ENCODE data around the gene UCHL1. TPM values are rescaled to one million over a fixed set of nuclear protein-coding genes. Genes with fewer than 3 reads are reported as not detected.

Gene UCHL1
- polyA plus RNA-seq, 1 experiment = 1,743 TPM

DNA sequence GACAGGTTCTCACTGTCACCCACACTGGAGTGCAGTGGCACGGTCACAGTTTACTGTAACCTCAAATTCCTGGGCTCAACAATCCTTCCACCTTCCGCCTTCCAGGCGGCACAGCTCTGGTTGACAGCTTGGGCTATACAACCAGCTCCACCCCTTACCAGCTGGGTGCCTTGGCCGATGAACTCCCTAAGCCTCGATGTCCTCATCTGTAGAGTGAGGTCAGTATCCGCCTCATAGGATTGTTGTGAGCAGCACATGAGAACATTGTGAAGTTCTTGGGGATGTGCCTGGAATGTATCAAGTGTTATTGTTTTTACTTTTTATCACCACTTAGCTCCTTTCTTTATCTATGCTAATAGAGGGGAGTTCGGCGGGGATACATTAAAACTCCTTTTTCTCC lies 23.3 kb downstream of the UCHL1 start:
- Histone ChIP-seq H3K27me3 (ENCODE audit: control insufficient read depth, insufficient read depth, low read length) (no peaks in the 10 kb centered on the region), H3K4me3 (ENCODE audit: low read depth, low read length) (no peak overlapping the region), H3K36me3 (ENCODE audit: control insufficient read depth, insufficient read depth, low read length) (no peaks in the 10 kb centered on the region)
- TF ChIP-seq, protein P1, sequence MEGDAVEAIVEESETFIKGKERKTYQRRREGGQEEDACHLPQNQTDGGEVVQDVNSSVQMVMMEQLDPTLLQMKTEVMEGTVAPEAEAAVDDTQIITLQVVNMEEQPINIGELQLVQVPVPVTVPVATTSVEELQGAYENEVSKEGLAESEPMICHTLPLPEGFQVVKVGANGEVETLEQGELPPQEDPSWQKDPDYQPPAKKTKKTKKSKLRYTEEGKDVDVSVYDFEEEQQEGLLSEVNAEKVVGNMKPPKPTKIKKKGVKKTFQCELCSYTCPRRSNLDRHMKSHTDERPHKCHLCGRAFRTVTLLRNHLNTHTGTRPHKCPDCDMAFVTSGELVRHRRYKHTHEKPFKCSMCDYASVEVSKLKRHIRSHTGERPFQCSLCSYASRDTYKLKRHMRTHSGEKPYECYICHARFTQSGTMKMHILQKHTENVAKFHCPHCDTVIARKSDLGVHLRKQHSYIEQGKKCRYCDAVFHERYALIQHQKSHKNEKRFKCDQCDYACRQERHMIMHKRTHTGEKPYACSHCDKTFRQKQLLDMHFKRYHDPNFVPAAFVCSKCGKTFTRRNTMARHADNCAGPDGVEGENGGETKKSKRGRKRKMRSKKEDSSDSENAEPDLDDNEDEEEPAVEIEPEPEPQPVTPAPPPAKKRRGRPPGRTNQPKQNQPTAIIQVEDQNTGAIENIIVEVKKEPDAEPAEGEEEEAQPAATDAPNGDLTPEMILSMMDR (IDR thresholded peaks at IDR 0.05; ENCODE audit: insufficient read depth, low read depth, low read length) = no peak
- DNase-seq (ENCODE audit: low read depth) = no peak
- ChIA-PET CTCF (interaction anchor here (0.7 to 4.7 kb wide), 17 partner anchors 18 to 608 kb away, joined by 3 to 94 read pairs (median 6); no protein-coding TSS in a partner anchor), POLR2A (interaction anchor here (0.6 kb wide), 1 partner anchor 381 kb away, joined by 4 read pairs; no protein-coding TSS in a partner anchor)

DNA sequence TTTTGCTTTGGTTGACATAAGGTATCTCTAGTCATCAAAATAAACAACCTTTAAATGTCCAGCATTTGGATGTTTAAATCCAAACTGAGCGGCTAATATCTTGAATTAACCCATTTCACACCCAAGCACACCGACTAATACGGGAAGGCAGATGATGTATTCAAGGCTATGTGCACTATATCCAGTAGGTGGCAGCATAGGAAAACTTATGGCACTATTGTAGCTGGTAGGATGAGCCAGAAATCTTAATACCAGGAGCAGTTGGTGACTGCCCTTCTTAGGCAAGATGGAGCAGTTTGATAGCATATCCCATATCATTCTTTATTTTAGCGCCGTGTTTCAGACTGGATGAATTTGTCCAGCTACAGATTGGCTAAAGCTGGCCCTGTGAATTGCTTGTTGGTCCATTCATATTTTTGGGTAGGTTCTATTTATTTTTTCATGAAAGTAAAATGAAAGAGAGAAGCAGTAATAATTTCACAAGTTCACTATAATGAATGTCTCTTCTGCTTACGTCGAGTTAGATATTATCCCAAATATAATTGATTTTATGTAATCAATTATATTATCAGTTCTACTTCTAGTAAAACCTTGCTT lies 24.4 kb downstream of the UCHL1 start:
- POLR2A ChIA-PET = no interaction called here
- CTCF ChIA-PET = interaction anchor here (0.6 to 4.7 kb wide), 26 partner anchors 13 to 607 kb away, joined by 3 to 94 read pairs (median 4); no protein-coding TSS in a partner anchor
- Histone ChIP-seq H3K36me3 (ENCODE audit: control insufficient read depth, insufficient read depth, low read length) (no peaks in the 10 kb centered on the region), H3K4me3 (ENCODE audit: low read depth, low read length) (no peak overlapping the region), H3K27me3 (ENCODE audit: control insufficient read depth, insufficient read depth, low read length) (no peaks in the 10 kb centered on the region)
- DNase-seq (ENCODE audit: low read depth) = no peak
- TF ChIP-seq, protein P1 (IDR thresholded peaks at IDR 0.05; ENCODE audit: insufficient read depth, low read depth, low read length) = peak; percentile 79

DNA sequence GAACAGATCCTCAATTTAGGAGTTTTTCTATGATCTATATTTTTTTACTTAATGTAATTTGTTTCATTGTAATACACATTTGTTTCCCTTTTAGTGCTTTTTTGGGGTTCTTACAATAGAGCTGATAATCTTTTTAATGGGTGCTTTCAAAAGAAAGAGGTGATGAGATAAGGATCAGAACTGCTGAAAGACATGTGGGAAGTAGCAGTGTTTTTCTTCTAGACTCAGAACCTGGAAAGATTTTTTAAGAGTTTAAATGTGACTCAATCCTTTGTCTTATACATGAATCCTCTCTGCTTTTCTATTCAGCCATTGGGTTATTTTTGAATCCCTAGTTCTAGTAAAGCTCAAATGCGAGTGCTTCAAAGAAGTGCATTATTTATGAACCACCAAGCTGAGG lies 25.6 kb downstream of the UCHL1 start:
- POLR2A ChIA-PET = no interaction called here
- Histone ChIP-seq H3K4me3 (ENCODE audit: low read depth, low read length) (no peak overlapping the region), H3K27me3 (ENCODE audit: control insufficient read depth, insufficient read depth, low read length) (no peaks in the 10 kb centered on the region), H3K36me3 (ENCODE audit: control insufficient read depth, insufficient read depth, low read length) (no peaks in the 10 kb centered on the region)
- CTCF ChIA-PET = interaction anchor here (1.1 to 4.7 kb wide), 6 partner anchors 13 to 606 kb away, joined by 3 to 94 read pairs (median 15); no protein-coding TSS in a partner anchor
- DNase-seq (ENCODE audit: low read depth) = no peak
- TF ChIP-seq, protein P1 (IDR thresholded peaks at IDR 0.05; ENCODE audit: insufficient read depth, low read depth, low read length) = no peak

DNA sequence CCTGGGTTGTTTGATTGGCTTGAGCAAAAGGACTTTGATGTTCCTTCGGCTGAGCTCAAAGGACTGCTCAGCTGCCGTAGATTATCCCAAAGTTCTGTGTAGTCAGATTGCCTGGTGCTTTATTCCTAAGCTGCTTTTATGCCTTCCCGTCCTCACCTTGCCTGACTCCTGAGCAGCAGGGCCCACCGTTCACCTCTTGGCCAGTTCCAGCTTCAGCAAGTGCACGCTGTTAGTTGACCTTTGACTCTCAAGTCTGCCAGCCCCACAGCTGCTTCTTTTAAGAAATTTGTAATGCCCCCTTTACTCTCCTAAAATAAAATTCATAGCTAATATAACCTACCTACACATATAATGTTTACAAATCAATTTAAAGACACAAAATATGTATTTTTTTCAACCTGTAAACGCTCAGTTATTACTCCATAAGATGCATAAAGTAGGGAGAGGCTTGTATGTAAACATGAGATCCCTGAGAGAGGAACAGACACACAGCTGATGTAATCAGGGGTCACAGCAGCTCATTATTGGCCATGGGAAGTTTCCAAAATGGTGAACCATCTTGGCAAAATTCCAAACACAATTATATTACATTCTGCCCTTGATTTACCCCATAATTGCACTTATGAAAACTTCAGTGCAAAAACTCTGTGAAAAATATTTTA lies 28.6 kb downstream of the UCHL1 start:
- Histone ChIP-seq H3K36me3 (ENCODE audit: control insufficient read depth, insufficient read depth, low read length) (no peaks in the 10 kb centered on the region), H3K4me3 (ENCODE audit: low read depth, low read length) (no peak overlapping the region), H3K27me3 (ENCODE audit: control insufficient read depth, insufficient read depth, low read length) (no peaks in the 10 kb centered on the region)
- TF ChIP-seq, protein P1 (IDR thresholded peaks at IDR 0.05; ENCODE audit: insufficient read depth, low read depth, low read length) = no peak
- POLR2A ChIA-PET = no interaction called here
- CTCF ChIA-PET = interaction anchor here (0.6 to 1.8 kb wide), 8 partner anchors 26 to 529 kb away, joined by 3 to 8 read pairs (median 4); no protein-coding TSS in a partner anchor
- no peak for DNase-seq (ENCODE audit: low read depth)

GRCh38 chr4:41285864-41286235 lies 29.1 kb downstream of the UCHL1 start:
- H3K36me3 ChIP-seq (ENCODE audit: control insufficient read depth, insufficient read depth, low read length) = no peaks in the 10 kb centered on the region
- TF ChIP-seq, protein P1 (IDR thresholded peaks at IDR 0.05; ENCODE audit: insufficient read depth, low read depth, low read length) = no peak
- H3K4me3 ChIP-seq (ENCODE audit: low read depth, low read length) = no peak overlapping the region
- CTCF ChIA-PET = interaction anchor here (1.2 to 1.8 kb wide), 5 partner anchors 27 to 377 kb away, joined by 4 to 8 read pairs (median 4); no protein-coding TSS in a partner anchor
- H3K27me3 ChIP-seq (ENCODE audit: control insufficient read depth, insufficient read depth, low read length) = no peaks in the 10 kb centered on the region
- POLR2A ChIA-PET = no interaction called here
- DNase-seq (ENCODE audit: low read depth) = no peak

Measured in BJ (cell line).